ENCODE data around the gene FOLR1. TPM values are rescaled to one million over a fixed set of nuclear protein-coding genes. Genes with fewer than 3 reads are reported as not detected.

Gene FOLR1
- total RNA-seq, 4 donors from 2014 or later: not detected

DNA sequence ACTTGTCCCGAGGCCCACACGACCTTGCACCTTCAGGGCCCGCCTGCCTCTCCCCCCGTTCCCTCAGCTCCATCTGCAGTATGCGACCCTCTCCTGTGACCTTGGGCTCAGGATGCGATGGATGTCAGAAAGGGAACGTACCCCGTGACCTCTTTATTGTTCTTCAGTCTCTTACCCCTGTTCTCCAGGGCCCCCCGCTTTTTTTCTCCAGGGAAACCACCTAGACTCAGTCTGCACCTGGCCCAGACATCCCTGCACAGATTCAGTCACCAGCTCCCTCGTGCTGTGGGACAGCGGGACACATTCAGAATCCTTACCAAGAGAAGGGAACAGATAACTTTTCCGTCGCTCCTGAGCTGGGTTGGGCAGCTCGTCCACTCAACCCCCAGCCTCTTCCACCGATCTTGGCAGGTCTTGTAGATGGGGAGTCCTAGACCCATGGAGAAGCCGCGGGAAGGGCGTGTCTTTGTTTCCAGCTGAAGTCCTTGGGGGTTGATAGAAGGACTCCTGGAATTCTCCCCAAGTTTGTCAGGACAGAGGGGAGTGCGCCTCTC, 53.4 kb downstream of the FOLR1 start:
- TF ChIP-seq POLR2A (IDR thresholded peaks at IDR 0.05): no peak
- TF ChIP-seq, protein P1, sequence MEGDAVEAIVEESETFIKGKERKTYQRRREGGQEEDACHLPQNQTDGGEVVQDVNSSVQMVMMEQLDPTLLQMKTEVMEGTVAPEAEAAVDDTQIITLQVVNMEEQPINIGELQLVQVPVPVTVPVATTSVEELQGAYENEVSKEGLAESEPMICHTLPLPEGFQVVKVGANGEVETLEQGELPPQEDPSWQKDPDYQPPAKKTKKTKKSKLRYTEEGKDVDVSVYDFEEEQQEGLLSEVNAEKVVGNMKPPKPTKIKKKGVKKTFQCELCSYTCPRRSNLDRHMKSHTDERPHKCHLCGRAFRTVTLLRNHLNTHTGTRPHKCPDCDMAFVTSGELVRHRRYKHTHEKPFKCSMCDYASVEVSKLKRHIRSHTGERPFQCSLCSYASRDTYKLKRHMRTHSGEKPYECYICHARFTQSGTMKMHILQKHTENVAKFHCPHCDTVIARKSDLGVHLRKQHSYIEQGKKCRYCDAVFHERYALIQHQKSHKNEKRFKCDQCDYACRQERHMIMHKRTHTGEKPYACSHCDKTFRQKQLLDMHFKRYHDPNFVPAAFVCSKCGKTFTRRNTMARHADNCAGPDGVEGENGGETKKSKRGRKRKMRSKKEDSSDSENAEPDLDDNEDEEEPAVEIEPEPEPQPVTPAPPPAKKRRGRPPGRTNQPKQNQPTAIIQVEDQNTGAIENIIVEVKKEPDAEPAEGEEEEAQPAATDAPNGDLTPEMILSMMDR (IDR thresholded peaks at IDR 0.05): no peak
- no peak for DNase-seq
- H3K36me3 ChIP-seq: no peaks in the 10 kb centered on the region
- H3K27me3 ChIP-seq: peaks cover 5 to 31% of the 10 kb centered on the region in 2 donors
- no peak overlapping the region for H3K4me3 ChIP-seq
- peaks cover 0 to 11% (median 0%) of the 10 kb centered on the region in 4 donors for H3K9me3 ChIP-seq
- H3K27ac ChIP-seq: no peak overlapping the region
- H3K4me1 ChIP-seq: peaks cover 1 to 21% (median 12%) of the 10 kb centered on the region in 4 donors

Other genes starting within 250 kb of the FOLR1 start
- 10 to 100 TPM; 16.1 to 45.4 (median 28.2) TPM for gene IL18BP, start 193.2 kb upstream of the FOLR1 start, total RNA-seq
- 100 to 1,000 TPM; 297 to 512 (median 388) TPM for gene NUMA1, start 111.6 kb upstream of the FOLR1 start, total RNA-seq
- 1 to 10 TPM; 2.8 to 7.4 (median 6.0) TPM for gene LRRC51, start 111.3 kb upstream of the FOLR1 start, total RNA-seq
- 100 to 1,000 TPM in 1 of 4 donors, 10 to 100 TPM in 3; 86.6 to 132 (median 88.1) TPM for gene LAMTOR1, start 88.8 kb upstream of the FOLR1 start, total RNA-seq
- not detected for gene TOMT, start 86.2 kb upstream of the FOLR1 start, total RNA-seq
- 10 to 100 TPM; 24.5 to 56.1 (median 43.0) TPM for gene ANAPC15, start 79.4 kb upstream of the FOLR1 start, total RNA-seq
- gene FOLR3, start 56.4 kb upstream of the FOLR1 start, total RNA-seq: not detected
- 10 to 100 TPM in 1 of 4 donors, 1 to 10 TPM in 2, not detected in 1; 3.5 to 15.8 (median 8.0) TPM for gene FOLR2, start 24.7 kb downstream of the FOLR1 start, total RNA-seq
- gene INPPL1, start 32.6 kb downstream of the FOLR1 start, total RNA-seq: 100 to 1,000 TPM; 106 to 198 (median 179) TPM
- gene PHOX2A, start 52.0 kb downstream of the FOLR1 start, total RNA-seq: not detected
- 10 to 100 TPM; 16.5 to 78.4 (median 20.6) TPM for gene CLPB, start 242.4 kb downstream of the FOLR1 start, total RNA-seq